ENCODE data around the gene ZNF12.

DNA sequence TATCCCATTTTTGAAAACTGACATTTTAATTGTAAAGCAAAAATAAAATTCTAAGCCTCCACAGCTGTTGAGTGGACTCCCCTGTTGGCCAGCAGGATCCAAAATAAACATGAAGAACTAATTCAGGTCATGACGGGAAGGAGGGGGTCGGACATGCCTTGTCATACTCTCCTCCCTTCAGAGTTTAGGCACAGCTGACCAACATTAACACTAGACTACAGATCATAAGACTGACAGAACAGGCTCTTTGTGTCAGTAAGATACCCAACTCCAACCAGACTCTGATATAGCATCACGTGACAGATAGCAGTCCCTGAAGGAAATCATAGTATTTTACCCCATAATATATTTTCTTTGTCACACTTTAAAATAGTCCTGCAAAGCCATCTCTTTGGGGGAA is 20.9 kb upstream of the ZNF12 start:
- TF ChIP-seq, protein P1, sequence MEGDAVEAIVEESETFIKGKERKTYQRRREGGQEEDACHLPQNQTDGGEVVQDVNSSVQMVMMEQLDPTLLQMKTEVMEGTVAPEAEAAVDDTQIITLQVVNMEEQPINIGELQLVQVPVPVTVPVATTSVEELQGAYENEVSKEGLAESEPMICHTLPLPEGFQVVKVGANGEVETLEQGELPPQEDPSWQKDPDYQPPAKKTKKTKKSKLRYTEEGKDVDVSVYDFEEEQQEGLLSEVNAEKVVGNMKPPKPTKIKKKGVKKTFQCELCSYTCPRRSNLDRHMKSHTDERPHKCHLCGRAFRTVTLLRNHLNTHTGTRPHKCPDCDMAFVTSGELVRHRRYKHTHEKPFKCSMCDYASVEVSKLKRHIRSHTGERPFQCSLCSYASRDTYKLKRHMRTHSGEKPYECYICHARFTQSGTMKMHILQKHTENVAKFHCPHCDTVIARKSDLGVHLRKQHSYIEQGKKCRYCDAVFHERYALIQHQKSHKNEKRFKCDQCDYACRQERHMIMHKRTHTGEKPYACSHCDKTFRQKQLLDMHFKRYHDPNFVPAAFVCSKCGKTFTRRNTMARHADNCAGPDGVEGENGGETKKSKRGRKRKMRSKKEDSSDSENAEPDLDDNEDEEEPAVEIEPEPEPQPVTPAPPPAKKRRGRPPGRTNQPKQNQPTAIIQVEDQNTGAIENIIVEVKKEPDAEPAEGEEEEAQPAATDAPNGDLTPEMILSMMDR (IDR thresholded peaks at IDR 0.05 in 8 of 11, conservative IDR thresholded peaks at IDR 0.05 in 3 of 11), result no peak
- TF ChIP-seq POLR2A (IDR thresholded peaks at IDR 0.05), result no peak

All from spleen (tissue), 7 donors.